Measurements from ENCODE around the gene ZNF212.

Gene ZNF212

GRCh38 chr7:149289856-149290255 is 50.4 kb downstream of the ZNF212 start:
- no peak for DNase-seq

DNA sequence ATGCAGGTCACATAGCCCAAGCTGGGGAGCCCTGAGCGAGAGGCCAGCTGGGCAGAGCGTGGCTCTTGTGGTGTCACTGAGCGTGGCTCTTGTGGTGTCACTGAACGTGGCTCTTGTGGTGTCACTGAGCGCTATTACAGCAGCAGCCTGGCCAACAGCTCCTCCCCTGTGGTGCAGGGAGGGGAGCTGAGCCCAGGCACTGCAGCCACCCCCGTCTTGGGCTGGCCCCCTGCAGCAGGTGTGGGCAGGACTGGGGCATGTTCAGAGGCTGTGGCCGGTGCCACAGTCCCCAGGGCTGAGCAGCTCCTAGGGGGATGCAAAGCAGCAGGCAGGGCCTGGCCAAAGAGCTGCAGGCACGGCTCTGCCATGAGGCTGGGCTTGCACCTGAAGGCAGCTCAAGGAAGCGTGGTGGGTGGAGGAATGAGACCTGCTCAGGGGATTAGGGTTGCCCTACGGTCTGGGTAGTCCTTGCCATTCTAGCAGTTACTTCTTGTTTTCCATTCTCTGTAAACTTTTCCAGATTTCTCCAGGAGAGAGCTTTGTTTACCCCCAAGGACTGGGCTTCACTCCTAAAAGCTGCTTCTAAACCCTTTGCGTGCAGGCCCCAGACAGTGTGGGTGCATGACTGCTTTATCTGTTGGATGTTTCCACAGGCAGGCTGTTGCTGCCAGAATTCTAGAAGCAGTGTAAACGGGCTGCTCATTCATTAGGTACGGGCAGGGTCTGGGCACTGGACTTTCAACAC is 51.8 kb downstream of the ZNF212 start:
- no peak for DNase-seq

DNA sequence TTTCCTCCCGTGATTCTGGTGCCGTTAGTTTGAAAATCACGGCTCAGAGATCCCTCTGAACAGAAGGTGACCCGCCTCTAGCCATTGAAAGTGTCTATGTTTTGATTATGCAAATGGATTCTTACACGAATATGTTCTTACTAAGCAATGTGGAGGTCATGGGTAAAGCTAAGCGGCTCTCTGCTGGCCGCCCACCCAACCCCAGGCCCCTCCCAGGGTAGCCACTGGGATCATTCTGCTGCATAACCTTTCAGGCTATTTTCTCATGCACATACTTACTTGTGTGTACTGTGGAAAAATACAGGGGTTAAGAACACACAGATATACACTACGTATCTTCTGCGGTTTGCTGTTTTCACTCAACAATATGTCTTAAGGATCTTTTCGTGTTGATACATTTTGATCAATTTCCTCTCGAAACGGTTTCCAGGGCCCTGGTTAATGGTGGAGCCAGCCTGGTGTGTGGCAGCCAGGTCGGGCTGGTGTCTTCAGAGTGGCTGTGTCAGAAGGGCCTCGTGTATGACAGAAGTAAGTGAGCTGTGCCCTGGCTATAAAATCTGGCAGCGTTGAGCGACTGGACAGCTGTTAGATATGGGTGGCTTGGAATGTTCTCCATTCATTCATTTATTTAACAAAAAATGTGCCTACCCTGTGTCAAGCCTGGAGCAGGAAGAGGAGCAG is 52.5 kb downstream of the ZNF212 start:
- DNase-seq = no peak

DNA sequence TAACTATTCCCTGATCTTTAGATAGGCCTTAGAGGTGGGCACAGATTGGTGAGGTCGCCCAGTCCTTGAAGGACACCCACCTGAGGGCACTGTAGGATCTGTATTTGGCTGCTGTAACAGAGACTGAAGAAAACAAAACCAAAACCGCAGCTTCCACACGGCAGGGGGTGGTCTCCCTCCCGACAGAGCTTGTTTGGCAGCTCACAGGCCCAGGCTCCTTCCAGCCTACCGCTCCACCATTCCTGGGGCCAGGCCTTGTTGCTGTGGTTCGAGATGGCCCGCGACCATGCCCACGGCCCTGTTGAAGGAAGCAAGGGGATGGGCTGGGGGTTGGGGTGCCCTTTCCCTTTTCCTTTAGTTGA is 53.0 kb downstream of the ZNF212 start:
- DNase-seq = no peak

DNA sequence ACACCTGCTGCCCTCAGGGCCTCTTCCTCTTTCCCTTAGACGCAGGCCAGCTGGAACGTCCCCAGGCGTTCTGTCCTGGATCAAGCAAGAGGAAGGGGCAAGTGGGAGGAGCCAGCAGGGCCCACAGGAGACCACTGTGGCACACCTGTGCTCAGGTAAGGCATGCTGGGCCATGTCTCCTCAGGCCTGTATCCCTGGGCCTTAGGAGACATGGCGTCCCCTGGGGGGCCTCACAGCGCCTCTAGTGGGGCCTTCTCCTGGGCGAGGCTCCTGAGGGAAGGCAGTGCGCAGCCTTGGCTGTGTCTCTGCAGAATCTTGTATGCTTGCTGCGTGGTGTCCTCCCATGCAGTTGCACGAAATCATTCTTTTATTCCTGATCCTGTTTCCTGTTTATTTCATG is 53.9 kb downstream of the ZNF212 start:
- DNase-seq = no peak

DNA sequence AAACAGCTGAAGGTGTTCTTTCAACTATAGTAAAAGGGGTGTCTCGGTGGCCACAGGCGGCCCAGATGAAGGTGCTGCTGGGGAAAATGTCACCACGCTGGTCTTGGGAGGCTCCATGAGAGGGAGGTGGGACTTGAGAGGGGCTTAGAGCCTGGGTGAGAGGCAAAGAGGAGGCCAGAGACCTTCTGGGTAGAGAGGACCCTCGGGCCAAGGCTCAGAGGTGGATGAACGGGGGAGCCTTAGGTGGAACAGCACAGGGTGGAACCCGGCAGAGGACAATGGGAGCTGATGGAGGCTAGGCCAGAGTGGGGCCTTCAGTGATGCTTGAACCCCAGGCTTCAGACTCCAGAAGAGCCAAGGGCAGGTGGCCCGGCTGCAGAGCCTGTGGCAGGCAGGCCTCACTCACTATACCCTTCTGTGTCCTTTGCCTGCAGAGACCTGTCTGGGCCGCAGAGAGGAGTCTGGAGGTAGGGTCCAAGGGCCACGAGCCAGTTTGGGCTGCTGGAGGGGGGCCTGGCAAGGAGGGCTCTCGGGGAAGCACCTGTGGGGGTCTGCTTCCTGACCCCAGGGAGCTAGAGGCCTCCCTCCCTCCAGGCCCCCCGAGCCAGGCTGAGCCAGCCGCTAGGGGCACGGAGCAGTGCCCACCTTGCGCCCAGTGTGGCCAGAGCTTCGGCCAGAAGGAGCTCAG is 54.6 kb downstream of the ZNF212 start:
- no peak for DNase-seq

GRCh38 chr7:149294634-149295480 is 55.4 kb downstream of the ZNF212 start:
- DNase-seq = no peak

DNA sequence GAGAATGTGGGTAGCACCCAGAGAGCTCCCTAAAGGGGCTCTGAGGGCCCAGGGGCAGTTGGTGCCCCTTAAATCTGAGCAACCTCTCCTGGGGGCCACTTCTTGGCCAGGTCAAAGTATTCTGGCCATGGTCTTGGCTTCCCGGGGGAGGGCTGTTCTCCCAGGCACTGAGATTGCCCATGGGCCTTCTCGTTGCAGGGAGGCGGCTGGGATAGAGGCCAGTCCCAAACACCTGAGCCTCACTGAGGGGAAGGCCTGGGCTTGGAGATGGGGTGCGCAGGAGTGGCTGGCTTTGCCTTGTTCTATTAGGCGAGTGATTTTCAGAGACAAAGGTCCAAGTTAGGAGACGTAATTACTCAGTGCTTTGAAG is 56.0 kb downstream of the ZNF212 start:
- no peak for DNase-seq

DNA sequence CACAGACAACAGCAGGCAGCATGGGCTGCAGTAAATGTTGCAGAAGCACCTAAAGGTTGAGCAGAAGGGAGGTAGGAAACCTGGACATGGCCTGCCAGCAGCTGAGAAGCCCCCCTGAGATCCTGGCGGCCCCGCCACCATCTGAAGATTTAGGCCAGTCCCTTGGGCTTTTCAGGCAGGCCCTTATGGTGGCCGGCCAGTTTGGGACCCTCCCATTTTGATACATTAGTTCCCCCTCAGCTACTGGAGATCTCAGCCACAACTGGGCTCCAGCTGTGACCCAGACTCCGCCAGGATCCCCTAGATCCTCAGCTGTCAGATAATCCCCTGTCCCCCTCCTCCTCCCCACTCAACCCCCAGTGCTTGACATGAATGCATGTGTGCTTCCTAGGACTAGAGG is 56.9 kb downstream of the ZNF212 start:
- no peak for DNase-seq

- no peak for DNase-seq
These were observed 57.7 kb downstream of the ZNF212 start for GRCh38 chr7:149297034-149297755.

GRCh38 chr7:149300620-149301285 is 61.3 kb downstream of the ZNF212 start:
- no peak for DNase-seq

- no peak for DNase-seq
These were observed 62.8 kb downstream of the ZNF212 start for GRCh38 chr7:149302222-149302621.

DNA sequence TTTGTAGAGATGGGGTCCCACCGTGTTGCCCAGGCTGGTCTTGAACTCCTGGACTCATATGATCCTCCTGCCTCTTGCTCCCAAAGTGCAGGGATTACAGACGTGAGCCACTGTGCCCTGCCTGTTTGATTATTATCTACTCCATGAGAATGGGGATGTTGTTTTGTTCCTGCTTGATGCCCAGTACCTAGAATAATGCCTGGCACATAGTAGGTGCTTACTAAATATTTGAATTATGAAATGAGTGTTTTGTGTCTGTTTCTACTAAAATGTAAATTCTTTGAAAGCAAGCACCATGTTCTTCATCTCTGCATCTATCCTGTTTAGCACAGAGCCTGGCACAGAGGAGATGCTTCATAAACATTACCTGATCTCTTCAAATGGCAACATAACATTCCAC is 63.4 kb downstream of the ZNF212 start:
- DNase-seq = no peak

GRCh38 chr7:149304006-149304405 is 64.6 kb downstream of the ZNF212 start:
- no peak for DNase-seq

All from kidney glomerular epithelial cell (primary cell).